C1 segment of cervical spinal cord (tissue), 14 donors: ENCODE results near the gene AP4M1.
"Not testable (repeated sequence)": the region's sequence is repeated elsewhere in the genome, so short reads cannot be mapped to it uniquely, and the experiment has no call there.

Source experiments
- DNase-seq, 14 donors: peaks; one replicate each; lab custom pipeline; 2025; lab: John Stamatoyannopoulos, UW

AP4M1 gene

GRCh38 chr7:100130220-100130607 lies 28.8 kb downstream of the AP4M1 start:
- not testable (repeated sequence) for DNase-seq

GRCh38 chr7:100130608-100131453 lies 29.4 kb downstream of the AP4M1 start:
- DNase-seq: peak in 12 of 14 donors; percentile 10 to 78 (median 44)

- DNase-seq: no peak
Measured at GRCh38 chr7:100132126-100132525, 30.7 kb downstream of the AP4M1 start.

- peak in 7 of 14 donors; percentile 5 to 25 (median 16) for DNase-seq
Measured at GRCh38 chr7:100132697-100133151, 31.3 kb downstream of the AP4M1 start.

- DNase-seq: no peak
Measured at GRCh38 chr7:100137851-100138760, 36.7 kb downstream of the AP4M1 start.

GRCh38 chr7:100141555-100141949 lies 40.1 kb downstream of the AP4M1 start:
- no peak for DNase-seq

- no peak for DNase-seq
Measured at GRCh38 chr7:100142461-100142860, 41.0 kb downstream of the AP4M1 start.

GRCh38 chr7:100146350-100146749 lies 44.9 kb downstream of the AP4M1 start:
- DNase-seq: not testable (repeated sequence)

GRCh38 chr7:100147278-100147677 lies 45.8 kb downstream of the AP4M1 start:
- no peak for DNase-seq

GRCh38 chr7:100148225-100148558 lies 46.7 kb downstream of the AP4M1 start:
- DNase-seq: no peak

GRCh38 chr7:100148559-100149328 lies 47.3 kb downstream of the AP4M1 start, which contains the start of gene LAMTOR4:
Gene LAMTOR4, plus strand, starts transcription at chr7:100148918. Its CDS starts 55 bp downstream, at chr7:100148973.
- peak; percentile 81 to 100 (median 97) for DNase-seq

- no peak for DNase-seq
Measured at GRCh38 chr7:100152404-100152803, 51.0 kb downstream of the AP4M1 start.

GRCh38 chr7:100152937-100153666 lies 51.7 kb downstream of the AP4M1 start:
- no peak for DNase-seq

GRCh38 chr7:100153708-100154535 lies 52.5 kb downstream of the AP4M1 start:
- no peak for DNase-seq

GRCh38 chr7:100154651-100155491 lies 53.4 kb downstream of the AP4M1 start:
- DNase-seq: no peak

- DNase-seq: no peak
Measured at GRCh38 chr7:100155553-100156317, 54.3 kb downstream of the AP4M1 start.

- no peak for DNase-seq
Measured at GRCh38 chr7:100156331-100157068, 55.1 kb downstream of the AP4M1 start.

GRCh38 chr7:100157069-100157333 lies 55.6 kb downstream of the AP4M1 start:
- no peak for DNase-seq
